ENCODE measurements around the gene ST8SIA5.

DNA sequence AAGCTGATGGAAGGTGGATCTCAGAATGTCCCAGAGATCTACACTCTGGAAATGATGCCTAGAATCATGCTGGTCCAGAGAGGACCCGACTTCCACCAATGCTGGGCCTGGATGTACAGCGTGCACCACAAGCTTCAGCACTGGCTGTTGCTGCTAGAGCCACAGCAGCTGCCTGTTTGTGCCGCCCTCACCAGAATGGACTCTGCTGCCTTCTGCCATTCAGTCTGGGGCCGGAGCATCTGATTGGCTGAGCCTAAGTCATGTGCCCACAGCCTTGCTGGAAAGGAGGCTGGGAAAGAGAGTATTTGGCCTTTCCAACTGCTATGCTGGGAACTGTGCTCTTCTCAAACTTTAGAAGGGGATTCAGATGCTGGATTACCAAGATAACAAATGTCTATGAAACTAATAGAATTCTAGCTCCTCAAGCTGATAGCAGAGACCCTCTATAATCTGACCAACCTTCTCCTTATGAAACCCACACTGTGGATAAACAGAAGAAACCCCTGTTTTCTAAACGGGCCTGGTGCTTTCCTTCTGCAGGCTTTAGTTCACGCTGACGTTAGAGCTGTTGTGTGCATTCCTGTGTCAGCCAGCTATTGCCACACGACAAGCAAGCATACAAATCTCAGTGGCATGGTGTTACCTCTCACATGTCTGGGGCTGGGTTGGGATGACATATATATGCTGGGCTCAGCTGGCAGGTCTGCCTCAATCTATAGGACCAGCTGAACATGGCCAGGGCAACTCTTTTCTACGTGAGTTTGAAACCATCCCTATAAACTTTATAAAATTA, 95.7 kb downstream of the ST8SIA5 start:
- TF ChIP-seq BACH2 (CRISPR knock-in tag; IDR thresholded peaks at IDR 0.05; ENCODE audit: borderline replicate concordance) (no peak), ZC3H10 (CRISPR knock-in tag; IDR thresholded peaks at IDR 0.05) (no peak), TOX (CRISPR knock-in tag; IDR thresholded peaks at IDR 0.05; ENCODE audit: borderline replicate concordance) (no peak), ZFP3 (CRISPR knock-in tag; IDR thresholded peaks at IDR 0.05) (no peak), ZNF565 (CRISPR knock-in tag; conservative IDR thresholded peaks at IDR 0.05; ENCODE audit: low read depth) (no peak)
- TF ChIP-seq, protein P1, sequence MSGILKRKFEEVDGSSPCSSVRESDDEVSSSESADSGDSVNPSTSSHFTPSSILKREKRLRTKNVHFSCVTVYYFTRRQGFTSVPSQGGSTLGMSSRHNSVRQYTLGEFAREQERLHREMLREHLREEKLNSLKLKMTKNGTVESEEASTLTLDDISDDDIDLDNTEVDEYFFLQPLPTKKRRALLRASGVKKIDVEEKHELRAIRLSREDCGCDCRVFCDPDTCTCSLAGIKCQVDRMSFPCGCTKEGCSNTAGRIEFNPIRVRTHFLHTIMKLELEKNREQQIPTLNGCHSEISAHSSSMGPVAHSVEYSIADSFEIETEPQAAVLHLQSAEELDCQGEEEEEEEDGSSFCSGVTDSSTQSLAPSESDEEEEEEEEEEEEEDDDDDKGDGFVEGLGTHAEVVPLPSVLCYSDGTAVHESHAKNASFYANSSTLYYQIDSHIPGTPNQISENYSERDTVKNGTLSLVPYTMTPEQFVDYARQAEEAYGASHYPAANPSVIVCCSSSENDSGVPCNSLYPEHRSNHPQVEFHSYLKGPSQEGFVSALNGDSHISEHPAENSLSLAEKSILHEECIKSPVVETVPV (CRISPR knock-in tag; IDR thresholded peaks at IDR 0.05), result no peak
- TF ChIP-seq, protein P2, sequence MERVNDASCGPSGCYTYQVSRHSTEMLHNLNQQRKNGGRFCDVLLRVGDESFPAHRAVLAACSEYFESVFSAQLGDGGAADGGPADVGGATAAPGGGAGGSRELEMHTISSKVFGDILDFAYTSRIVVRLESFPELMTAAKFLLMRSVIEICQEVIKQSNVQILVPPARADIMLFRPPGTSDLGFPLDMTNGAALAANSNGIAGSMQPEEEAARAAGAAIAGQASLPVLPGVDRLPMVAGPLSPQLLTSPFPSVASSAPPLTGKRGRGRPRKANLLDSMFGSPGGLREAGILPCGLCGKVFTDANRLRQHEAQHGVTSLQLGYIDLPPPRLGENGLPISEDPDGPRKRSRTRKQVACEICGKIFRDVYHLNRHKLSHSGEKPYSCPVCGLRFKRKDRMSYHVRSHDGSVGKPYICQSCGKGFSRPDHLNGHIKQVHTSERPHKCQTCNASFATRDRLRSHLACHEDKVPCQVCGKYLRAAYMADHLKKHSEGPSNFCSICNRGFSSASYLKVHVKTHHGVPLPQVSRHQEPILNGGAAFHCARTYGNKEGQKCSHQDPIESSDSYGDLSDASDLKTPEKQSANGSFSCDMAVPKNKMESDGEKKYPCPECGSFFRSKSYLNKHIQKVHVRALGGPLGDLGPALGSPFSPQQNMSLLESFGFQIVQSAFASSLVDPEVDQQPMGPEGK (CRISPR knock-in tag; IDR thresholded peaks at IDR 0.05; ENCODE audit: borderline replicate concordance), result no peak
- TF ChIP-seq, protein P3, sequence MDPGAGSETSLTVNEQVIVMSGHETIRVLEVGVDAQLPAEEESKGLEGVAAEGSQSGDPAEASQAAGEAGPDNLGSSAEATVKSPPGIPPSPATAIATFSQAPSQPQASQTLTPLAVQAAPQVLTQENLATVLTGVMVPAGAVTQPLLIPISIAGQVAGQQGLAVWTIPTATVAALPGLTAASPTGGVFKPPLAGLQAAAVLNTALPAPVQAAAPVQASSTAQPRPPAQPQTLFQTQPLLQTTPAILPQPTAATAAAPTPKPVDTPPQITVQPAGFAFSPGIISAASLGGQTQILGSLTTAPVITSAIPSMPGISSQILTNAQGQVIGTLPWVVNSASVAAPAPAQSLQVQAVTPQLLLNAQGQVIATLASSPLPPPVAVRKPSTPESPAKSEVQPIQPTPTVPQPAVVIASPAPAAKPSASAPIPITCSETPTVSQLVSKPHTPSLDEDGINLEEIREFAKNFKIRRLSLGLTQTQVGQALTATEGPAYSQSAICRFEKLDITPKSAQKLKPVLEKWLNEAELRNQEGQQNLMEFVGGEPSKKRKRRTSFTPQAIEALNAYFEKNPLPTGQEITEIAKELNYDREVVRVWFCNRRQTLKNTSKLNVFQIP (CRISPR knock-in tag; IDR thresholded peaks at IDR 0.05; ENCODE audit: borderline replicate concordance, low read depth), result no peak

Measured in SK-N-SH treated with all-trans-retinoic acid at 6 μM for 48 hours (cell line).